GM18520 (cell line): ENCODE results near the gene ISL2.
"Not testable (repeated sequence)": the region's sequence is repeated elsewhere in the genome, so short reads cannot be mapped to it uniquely, and the experiment has no call there.

ENCODE experiments used
- ATAC-seq: cut with Tn5 transposase; IDR thresholded peaks from one replicate; pipeline ENCODE4 v1.9.1; 2021; ENCODE audit not compliant: unreplicated experiment

Gene ISL2

DNA sequence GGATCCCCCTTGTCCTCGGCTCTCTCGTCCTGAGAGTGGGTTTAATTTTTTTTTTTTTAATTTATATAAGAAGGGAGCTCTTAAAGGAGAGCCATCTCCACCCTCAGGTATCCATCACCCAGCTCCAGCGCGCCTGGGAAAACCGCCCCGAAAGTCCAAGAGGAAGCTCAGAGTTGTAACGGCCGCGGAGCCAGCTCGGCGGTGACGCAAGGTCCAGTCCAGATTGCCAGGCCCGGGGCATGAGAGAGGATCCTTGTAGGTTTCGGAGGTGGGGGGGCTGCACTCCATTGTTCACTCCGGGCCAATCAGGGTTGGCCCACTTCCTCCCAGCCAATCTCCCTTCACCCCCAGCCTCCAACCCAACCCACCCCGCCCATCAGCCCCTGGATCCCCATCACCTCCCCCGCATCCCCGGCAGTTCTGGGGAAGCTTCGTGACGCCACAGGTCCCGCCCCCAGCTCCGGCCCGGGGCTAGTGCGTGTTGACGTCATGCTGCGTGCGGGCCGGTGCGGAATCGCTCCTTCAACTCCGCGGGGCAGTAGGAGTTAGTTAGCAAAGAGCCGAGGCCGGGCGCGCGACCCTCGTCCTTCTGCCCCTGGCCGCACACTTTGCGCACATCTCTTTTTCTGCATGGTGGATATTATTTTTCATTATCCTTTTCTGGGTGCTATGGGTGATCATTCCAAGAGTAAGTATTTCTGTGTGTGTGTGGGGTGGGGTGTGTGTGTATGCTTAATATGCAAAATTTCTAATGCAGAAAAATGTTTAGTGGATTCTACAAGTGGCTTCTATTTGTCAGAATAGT, at the start of gene ISL2:
Gene ISL2 (plus strand): TSS at position 520 of the 805 bp plus-strand sequence. CDS start 111 bp downstream, at position 631.
- ATAC-seq = peak; percentile 38

DNA sequence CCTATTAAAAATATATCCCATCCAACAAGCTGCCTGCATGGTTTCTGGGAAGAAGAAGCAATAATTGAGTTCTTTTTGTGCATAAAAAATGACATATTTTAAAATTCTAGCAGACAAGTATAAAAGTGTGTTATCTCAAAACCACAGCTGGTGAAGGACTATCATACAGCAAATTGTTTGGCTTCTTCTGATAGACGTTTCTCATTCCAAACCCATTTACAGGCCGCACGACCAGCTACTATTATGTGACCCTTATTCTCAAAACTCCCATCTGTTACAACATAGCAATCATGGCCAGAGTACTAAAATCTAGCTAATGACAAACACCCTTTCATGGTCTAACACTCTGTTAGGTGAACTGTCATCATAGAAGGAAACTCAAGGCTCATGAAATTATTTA, 47.0 kb upstream of the ISL2 start:
- ATAC-seq = no peak

GRCh38 chr15:76293361-76293760, 43.2 kb upstream of the ISL2 start:
- ATAC-seq = no peak

GRCh38 chr15:76294463-76294862, 42.1 kb upstream of the ISL2 start:
- ATAC-seq = not testable (repeated sequence)

- ATAC-seq = no peak
Observed at GRCh38 chr15:76296849-76297248, 39.7 kb upstream of the ISL2 start.

DNA sequence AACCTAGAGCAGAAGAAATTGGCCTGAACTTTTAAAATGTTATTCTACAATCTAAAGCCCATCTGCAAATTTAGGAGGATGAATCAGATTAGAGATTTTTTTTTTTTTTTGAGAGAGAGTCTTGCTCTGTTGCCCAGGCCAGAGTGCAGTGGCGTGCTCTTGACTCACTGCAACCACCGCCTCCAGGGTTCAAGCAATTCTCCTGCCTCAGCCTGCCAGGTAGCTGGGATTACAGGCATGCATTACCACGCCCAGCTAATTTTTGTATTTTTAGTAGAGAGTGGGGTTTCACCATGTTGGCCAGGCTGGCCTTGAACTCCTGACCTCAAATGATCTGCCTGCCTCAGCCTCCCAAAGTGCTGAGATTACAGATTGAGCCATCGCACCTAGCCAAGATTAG, 38.6 kb upstream of the ISL2 start:
- ATAC-seq = not testable (repeated sequence)

- no peak for ATAC-seq
Observed at GRCh38 chr15:76298986-76299385, 37.6 kb upstream of the ISL2 start.

- ATAC-seq = no peak
Observed at GRCh38 chr15:76299786-76300185, 36.8 kb upstream of the ISL2 start.

DNA sequence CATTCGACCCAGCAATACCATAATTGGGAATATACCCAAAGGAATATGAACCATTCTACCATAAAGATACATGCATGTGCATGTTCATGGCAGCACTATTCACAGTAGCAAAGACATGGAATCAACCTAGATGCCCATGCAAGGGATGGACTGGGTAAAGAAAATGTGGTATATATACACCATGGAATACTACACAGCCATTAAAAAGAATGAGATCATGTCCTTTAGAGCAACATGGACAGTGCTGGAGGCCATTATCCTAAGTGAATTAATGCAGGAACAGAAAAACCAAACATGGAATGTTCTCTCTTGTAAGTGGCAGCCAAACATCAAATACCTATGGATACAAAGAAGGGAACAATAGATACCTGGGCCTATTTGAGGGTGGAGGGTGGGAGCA, 32.7 kb upstream of the ISL2 start:
- no peak for ATAC-seq

GRCh38 chr15:76309601-76310330, 26.8 kb upstream of the ISL2 start:
- ATAC-seq = no peak

- no peak for ATAC-seq
Observed at GRCh38 chr15:76310475-76311099, 26.0 kb upstream of the ISL2 start.

DNA sequence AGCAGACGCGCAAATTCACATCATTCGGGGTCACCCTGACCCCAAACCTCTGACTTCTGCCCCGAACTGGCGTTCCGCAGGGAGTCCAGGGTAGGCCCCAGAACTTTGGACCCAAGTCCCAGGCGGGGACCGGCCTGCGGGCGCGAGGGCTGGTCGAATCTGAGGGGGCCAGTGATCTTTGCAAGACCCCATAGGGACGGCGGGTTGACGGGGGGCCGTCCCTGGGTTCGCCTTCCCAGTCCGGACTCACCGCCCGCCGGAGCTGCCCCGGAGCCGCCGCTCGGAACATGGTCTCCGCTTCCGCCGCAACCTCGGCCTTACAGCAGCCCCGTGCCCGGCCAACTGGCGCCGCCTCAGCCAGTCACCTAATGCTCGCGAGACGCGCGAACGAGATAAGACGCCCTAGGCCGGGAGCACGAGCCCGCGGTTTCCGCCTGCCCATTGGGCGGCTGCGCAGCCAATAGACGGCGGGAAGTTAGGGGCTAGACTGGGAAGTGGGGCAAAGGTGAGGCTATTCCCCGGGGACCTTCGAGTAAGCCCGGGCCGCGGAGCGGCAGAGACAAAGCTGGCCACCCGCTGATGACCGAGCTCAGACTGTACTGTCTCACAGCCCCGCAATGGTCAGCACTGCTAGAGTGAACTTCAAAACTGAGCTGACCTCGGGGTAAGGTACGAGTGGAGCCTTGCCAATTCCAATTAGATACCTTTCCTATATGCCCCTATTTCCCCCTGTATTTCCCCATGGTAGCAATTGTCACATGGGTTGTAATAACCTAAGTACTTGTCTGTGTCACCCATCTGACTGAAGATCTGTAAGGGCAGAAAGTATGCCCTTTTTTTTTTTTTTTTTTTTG, 25.2 kb upstream of the ISL2 start, which contains the start of gene ETFA:
Gene ETFA (minus strand): TSS at position 370 of the 854 bp plus-strand sequence. CDS start 81 bp downstream, at position 289.
- peak; percentile 96 for ATAC-seq

DNA sequence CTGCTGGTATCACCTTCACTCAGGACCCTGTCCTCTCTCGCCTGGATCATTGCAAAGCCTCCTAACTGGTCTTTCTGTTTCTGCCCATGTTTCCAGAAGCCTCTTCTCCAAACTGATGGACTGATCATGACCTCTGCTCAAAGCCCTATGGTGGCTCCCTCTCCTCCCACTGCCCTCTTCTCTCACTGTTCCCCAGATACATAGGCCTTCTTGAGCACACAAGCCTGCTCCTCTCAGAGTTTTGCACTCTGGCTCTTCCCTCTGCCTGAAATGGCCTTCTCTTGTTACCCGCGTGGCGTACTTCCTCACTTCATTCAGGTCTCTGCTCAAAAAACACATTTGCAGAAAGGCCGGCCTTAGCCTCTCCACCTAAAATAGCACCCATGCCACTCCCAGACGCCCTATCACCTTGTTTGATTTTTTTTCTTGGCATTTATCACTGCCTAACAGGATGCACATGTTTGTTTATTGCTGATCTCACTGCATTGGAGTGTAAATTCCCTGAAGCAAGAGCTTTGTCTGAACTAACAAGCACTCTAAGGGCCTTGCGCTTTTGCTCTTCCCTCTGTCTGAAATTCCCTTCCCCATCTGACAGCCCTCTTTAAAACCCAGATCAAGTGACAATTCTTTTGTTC, 23.9 kb upstream of the ISL2 start:
- no peak for ATAC-seq

DNA sequence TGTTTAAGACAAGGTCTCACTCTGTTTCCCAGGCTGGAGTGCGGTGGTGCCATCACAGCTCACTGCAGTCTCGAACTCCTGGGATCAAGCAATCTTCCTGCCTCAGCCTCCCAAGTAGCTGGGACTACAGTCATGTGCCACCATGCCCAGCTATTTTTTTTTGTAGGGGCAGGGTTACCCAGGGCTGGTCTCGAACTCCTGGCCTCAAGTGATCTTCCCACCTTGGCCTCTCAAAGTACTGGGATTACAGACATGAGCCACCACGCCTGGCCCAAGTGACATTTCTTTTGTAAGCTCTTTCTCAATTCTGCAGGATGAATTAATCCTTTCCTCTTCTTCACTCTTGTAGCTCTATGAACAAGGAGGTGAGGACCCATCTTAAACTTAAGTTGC, 23.4 kb upstream of the ISL2 start:
- ATAC-seq = not testable (repeated sequence)

DNA sequence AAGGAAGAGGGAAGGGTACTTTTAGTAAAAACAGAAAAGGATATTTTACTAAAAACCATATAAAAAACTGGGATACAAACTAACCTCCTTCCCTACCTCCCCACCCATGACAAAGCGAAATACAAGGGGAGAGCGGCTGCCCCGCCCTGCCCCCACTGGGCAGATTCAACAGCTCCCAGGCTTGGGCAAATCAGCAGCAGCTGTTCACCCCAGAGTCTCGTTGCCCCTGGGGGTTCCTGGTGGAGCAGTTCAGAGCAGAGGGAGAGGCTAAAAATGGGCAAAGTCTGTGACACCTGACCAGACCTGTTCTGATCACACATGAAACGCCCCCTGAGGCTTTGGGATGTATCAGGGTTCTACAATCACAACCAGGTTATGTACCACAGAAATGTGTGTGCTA, 22.8 kb upstream of the ISL2 start:
- ATAC-seq = no peak

- ATAC-seq = no peak
Observed at GRCh38 chr15:76320012-76320411, 16.6 kb upstream of the ISL2 start.

DNA sequence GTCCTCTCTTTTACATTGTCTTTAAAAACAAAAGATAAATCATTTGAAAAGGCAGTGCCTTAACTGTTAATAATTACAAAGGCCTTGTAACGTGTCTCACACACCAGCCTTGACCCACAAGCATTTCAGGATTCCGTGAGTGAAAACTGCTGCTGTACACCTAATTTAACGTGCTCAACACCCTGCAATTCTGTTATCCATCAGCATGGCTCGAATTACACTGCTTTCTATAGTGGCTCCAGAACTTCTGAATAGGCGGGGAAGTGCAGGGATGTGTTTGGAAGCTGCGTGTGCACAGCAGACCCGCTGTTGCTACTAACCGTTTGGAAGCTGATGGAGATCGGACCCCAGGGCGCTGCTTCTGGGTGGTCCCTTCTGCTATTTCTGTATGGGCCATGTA, 15.4 kb upstream of the ISL2 start:
- ATAC-seq = no peak

- ATAC-seq = no peak
Observed at GRCh38 chr15:76321602-76322001, 15.0 kb upstream of the ISL2 start.

DNA sequence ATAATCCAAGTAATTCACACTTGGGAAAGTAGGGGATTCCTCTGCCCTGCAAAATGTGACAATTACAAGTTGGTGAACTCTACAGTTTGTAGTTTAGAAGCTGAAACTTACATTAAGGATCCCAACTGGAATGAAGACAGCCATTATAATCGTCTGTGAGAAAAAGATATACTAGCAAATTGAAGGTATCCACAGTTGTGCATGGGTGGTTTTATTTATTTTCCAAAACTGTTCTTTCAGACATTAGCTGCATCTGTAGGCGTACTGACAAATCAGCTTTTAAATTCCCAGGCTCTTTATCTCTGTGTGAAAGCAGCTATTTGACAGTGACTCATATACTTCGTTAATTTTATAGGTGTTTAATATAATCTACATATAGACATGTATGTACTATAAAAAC, 12.5 kb upstream of the ISL2 start:
- ATAC-seq = no peak

DNA sequence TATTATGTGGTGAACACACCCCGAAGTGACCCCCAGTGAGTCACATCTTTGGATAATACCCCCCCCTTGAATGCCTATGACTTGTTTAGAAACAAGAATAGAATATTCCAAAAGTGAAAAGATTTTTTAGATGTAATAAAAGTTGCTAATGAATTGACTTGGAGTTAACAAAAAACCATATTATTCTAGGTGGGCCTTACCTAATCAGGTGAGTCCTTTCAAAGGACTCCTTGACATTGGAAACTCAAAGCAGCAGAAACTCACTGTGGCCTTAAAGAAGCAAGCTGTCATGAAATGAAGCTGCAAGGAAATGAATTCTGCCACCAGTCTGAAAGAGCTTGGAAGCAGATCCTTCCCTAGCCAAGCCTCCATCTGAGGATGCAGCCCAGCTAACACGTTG, 10.9 kb upstream of the ISL2 start:
- no peak for ATAC-seq
